Keratinocyte (primary cell): ENCODE results near the gene TNP2. TPM values are rescaled to one million over a fixed set of nuclear protein-coding genes. Genes with fewer than 3 reads are reported as not detected.

Experiments used
- DNase-seq: peaks from one replicate; pipeline ENCODE4 v3.0.0-alpha.2; 2011; ENCODE audit warnings: low read depth, missing footprints, low spot score
- FAIRE-seq: peaks from 2 replicates; lab custom pipeline; 2011; peaks lifted over from hg19 to GRCh38; lab: Jason Lieb, UNC
- H2AFZ ChIP-seq: 2 replicates; pipeline ENCODE4 v1.6.0; 2012; ENCODE audit warnings: low read length, control low read depth, inconsistent platforms; ENCODE audit not compliant: control insufficient read depth
- H3K27ac ChIP-seq: 2 replicates; pipeline ENCODE4 v1.5.1; 2011; ENCODE audit warnings: low read length; ENCODE audit not compliant: control insufficient read depth, insufficient read depth
- H3K27me3 ChIP-seq: 3 replicates; pipeline ENCODE4 v1.6.0; 2011; ENCODE audit warnings: low read length; ENCODE audit not compliant: control insufficient read depth, insufficient read depth; ENCODE audit errors: extremely low read depth
- H3K36me3 ChIP-seq, 2 experiments: 2 replicates in 1 of 2; 3 replicates in 1 of 2; pipeline ENCODE4 v1.5.1; 2011; ENCODE audit warnings: low read length in 2 of 2, mild to moderate bottlenecking in 1 of 2; ENCODE audit not compliant: control insufficient read depth in 2 of 2, insufficient read depth in 2 of 2; ENCODE audit errors: extremely low read depth in 1 of 2
- H3K4me1 ChIP-seq: 3 replicates; pipeline ENCODE4 v1.5.1; 2011; ENCODE audit warnings: low read length; ENCODE audit not compliant: control insufficient read depth, insufficient read depth; ENCODE audit errors: extremely low read depth
- H3K4me2 ChIP-seq: 3 replicates; pipeline ENCODE4 v1.6.0; 2011; ENCODE audit warnings: low read depth, low read length; ENCODE audit not compliant: control insufficient read depth, insufficient read depth; ENCODE audit errors: extremely low read depth
- H3K4me3 ChIP-seq, 3 experiments: fragments of 200-600 bp in 1 of 3; sonication (generic) in 1 of 3; 2 replicates in 2 of 3; 3 replicates in 1 of 3; pipeline ENCODE4 v1.5.1; 2011 to 2016; ENCODE audit warnings: low read length in 3 of 3, mild to moderate bottlenecking in 3 of 3, control low read depth in 2 of 3, inconsistent platforms in 1 of 3, low read depth in 1 of 3, mixed read lengths in 1 of 3, mixed run types in 1 of 3, moderate library complexity in 1 of 3; ENCODE audit not compliant: control insufficient read depth in 2 of 3, insufficient read depth in 2 of 3; ENCODE audit errors: extremely low read depth in 1 of 3
- H3K79me2 ChIP-seq: 2 replicates; pipeline ENCODE4 v1.6.0; 2012; ENCODE audit warnings: low read length; ENCODE audit not compliant: control insufficient read depth, insufficient read depth
- H3K9ac ChIP-seq: 3 replicates; pipeline ENCODE4 v1.6.0; 2011; ENCODE audit warnings: low read length; ENCODE audit not compliant: control insufficient read depth, insufficient read depth; ENCODE audit errors: extremely low read depth
- H3K9me1 ChIP-seq: 3 replicates; pipeline ENCODE4 v1.6.0; 2011; ENCODE audit warnings: low read length; ENCODE audit not compliant: control insufficient read depth, insufficient read depth; ENCODE audit errors: extremely low read depth
- H3K9me3 ChIP-seq: 2 replicates; pipeline ENCODE4 v1.5.1; 2012; ENCODE audit warnings: low read depth, low read length; ENCODE audit not compliant: control insufficient read depth
- H4K20me1 ChIP-seq: 3 replicates; pipeline ENCODE4 v1.6.0; 2011; ENCODE audit warnings: low read length; ENCODE audit not compliant: control insufficient read depth, insufficient read depth; ENCODE audit errors: extremely low read depth
- EZH2 ChIP-seq: IDR thresholded peaks from one replicate; pipeline ENCODE4 v1.6.1; 2012; ENCODE audit warnings: inconsistent platforms, mild to moderate bottlenecking, low read length, moderate library complexity
- dilution Hi-C: fragments of 300-500 bp; cut with MboI; formaldehyde crosslinking; loops from one replicate; pipeline ENCODE4 v1.7.0; 2020; ENCODE audit warnings: low sequenced_read_pairs; ENCODE audit not compliant: extremely low pct_ligation_motif_present
- polyA plus RNA-seq, 5 experiments: library from polyadenylated mRNA; depleted of rRNA in 3 of 5; stranded (reverse) in 3 of 5; stranded (forward) in 1 of 5; unstranded in 1 of 5; fragments of >200 nt; gene quantifications; 1 replicate in 1 of 5; 2 replicates in 3 of 5; 3 replicates in 1 of 5; pipeline versions ENCODE4 v1.2.1 to v1.2.3, GENCODE V29; 2011 to 2012; ENCODE audit warnings: missing spikeins in 2 of 5, low read depth in 1 of 5, low replicate concordance in 1 of 5
- TF ChIP-seq, protein P1 (sequence below), 3 experiments: IDR thresholded peaks in 1 of 3; conservative IDR thresholded peaks in 1 of 3; optimal IDR thresholded peaks in 1 of 3; 2 replicates in 2 of 3; 3 replicates in 1 of 3; pipeline versions ENCODE3 to v1.5.1; 2011; ENCODE audit warnings: low read length in 3 of 3, mild to moderate bottlenecking in 3 of 3, moderate library complexity in 2 of 3, control low read depth in 1 of 3, inconsistent platforms in 1 of 3; ENCODE audit not compliant: insufficient read depth in 2 of 3; ENCODE audit errors: extremely low read depth in 1 of 3

The TNP2 gene
- polyA plus RNA-seq, 1 donor (not counting 4 experiments of a cell fraction or from before 2014, with no cell fraction given) = not detected

DNA sequence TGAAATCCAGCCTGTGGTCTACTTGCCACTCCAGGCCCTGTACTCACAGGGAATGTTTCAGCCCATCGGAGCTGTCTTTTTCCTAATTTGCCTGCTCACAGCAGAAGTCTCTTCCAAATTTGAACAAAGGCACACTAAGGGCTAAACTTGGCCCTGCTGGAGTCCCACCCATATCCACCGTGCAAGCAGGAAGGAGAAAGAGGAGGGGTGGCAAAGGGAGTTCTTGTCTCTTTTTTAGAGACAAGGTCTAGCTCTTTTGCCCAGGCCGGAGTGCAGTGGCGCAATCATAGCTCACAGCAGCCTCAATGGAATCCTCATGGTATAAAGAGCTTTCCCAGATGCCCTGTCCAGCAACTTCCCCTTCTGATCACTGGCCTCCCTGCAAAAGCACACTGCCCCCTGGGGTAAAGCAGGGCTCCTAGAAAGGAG, 14.7 kb upstream of the TNP2 start:
- TF ChIP-seq, protein P1, sequence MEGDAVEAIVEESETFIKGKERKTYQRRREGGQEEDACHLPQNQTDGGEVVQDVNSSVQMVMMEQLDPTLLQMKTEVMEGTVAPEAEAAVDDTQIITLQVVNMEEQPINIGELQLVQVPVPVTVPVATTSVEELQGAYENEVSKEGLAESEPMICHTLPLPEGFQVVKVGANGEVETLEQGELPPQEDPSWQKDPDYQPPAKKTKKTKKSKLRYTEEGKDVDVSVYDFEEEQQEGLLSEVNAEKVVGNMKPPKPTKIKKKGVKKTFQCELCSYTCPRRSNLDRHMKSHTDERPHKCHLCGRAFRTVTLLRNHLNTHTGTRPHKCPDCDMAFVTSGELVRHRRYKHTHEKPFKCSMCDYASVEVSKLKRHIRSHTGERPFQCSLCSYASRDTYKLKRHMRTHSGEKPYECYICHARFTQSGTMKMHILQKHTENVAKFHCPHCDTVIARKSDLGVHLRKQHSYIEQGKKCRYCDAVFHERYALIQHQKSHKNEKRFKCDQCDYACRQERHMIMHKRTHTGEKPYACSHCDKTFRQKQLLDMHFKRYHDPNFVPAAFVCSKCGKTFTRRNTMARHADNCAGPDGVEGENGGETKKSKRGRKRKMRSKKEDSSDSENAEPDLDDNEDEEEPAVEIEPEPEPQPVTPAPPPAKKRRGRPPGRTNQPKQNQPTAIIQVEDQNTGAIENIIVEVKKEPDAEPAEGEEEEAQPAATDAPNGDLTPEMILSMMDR (optimal IDR thresholded peaks at IDR 0.05 in 1 of 3, IDR thresholded peaks at IDR 0.05 in 1 of 3, conservative IDR thresholded peaks at IDR 0.05 in 1 of 3; ENCODE audit: extremely low read depth in 1 of 3, insufficient read depth in 2 of 3, low read length in 3 of 3) = no peak
- no peak for TF ChIP-seq EZH2
- H3K27me3 ChIP-seq = peaks cover 3% of the 10 kb centered on the region
- FAIRE-seq = no peak
- no peak overlapping the region for H3K9ac ChIP-seq
- H2AFZ ChIP-seq = no peak overlapping the region
- H4K20me1 ChIP-seq = no peaks in the 10 kb centered on the region
- no peaks in the 10 kb centered on the region for H3K79me2 ChIP-seq
- no peaks in the 10 kb centered on the region for H3K4me1 ChIP-seq
- no peak overlapping the region for H3K4me3 ChIP-seq
- H3K4me2 ChIP-seq = no peak overlapping the region
- no peaks in the 10 kb centered on the region for H3K9me3 ChIP-seq
- no peak for DNase-seq
- H3K27ac ChIP-seq = no peak overlapping the region
- H3K9me1 ChIP-seq = no peaks in the 10 kb centered on the region
- dilution Hi-C loops = no loop called here
- no peaks in the 10 kb centered on the region for H3K36me3 ChIP-seq

DNA sequence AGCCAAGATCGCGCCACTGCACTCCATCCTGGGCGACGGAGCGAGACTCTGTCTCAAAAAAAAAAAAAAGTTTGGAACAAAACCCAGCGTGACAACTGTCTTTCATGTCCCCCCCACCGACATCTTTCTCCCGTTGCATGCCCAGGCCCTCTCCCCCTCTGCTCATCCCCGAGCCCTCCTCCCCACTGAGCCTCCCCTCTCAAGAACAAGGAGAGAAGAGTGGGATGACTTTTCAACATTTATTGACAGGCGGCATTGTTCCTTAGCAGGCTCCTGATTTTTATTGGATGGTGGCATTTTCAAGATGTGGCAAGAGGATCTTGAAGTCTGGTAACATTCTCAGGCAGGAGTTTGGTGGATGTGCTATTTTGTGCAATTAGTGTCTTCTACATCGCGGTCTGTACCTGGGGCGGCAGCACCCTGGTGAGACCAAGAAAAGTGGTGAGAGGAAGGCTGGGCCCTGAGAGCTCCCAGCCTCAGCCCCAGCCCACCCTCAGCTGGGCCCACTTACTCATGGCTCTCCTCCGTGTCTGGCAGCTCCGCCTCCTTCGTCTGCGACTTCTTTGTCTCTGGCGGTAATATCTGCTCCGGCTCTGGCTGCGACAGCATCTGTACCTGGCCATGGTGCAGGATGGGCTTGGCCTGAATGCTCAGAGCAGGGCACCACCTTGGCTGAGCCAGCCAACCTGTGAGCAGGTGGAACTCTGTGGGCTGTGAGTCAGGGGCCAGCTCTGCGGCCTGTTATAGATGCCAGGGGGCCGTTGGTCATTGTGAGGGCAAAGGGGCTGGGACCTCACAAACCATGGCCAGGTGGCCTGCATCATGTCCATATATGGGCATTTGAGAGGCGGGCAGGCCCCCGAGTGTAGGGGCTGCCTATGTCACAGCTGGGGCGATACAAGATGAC, 11.7 kb upstream of the TNP2 start, which contains the start of gene PRM1:
PRM1 (minus strand) TSS at position 715 of the 907 bp plus-strand sequence; CDS start at position 623, 92 bp downstream.
- H3K4me1 ChIP-seq = no peaks in the 10 kb centered on the region
- no peaks in the 10 kb centered on the region for H3K36me3 ChIP-seq
- no peaks in the 10 kb centered on the region for H3K9me3 ChIP-seq
- no peak within 1 kb of the TSS for H3K27ac ChIP-seq
- H3K9me1 ChIP-seq = no peaks in the 10 kb centered on the region
- DNase-seq (no peak), FAIRE-seq (no peak)
- TF ChIP-seq EZH2 = no peak
- no peak within 1 kb of the TSS for H3K4me2 ChIP-seq
- no peak within 1 kb of the TSS for H3K9ac ChIP-seq
- no peak within 1 kb of the TSS for H3K4me3 ChIP-seq
- H3K79me2 ChIP-seq = no peaks in the 10 kb centered on the region
- H2AFZ ChIP-seq = no peak within 1 kb of the TSS
- H4K20me1 ChIP-seq = no peaks in the 10 kb centered on the region
- peaks cover 3% of the 10 kb centered on the region for H3K27me3 ChIP-seq
- dilution Hi-C loops = no loop called here
